Activated CD4-positive, alpha-beta T cell treated with anti-CD3 and anti-CD28 coated beads, Interleukin-2, amount 10 ng/mL, durations not matched to agents 7 days and 5 days (primary cell): ENCODE measurements around the gene CAPN5. TPM values are rescaled to one million over a fixed set of nuclear protein-coding genes. Genes with fewer than 3 reads are reported as not detected.
"Not testable (repeated sequence)": the region's sequence is repeated elsewhere in the genome, so short reads cannot be mapped to it uniquely, and the experiment has no call there.

Experiments
- CTCF ChIA-PET: fragments of 350-600 bp; sonication (Branson Sonifier 250); formaldehyde crosslinking; loops from one replicate; lab custom pipeline; 2021; ENCODE audit warnings: antibody characterized with exemption; lab: Charles Lee
- POLR2A ChIA-PET: fragments of 350-600 bp; sonication (Branson Sonifier 250); formaldehyde crosslinking; loops from one replicate; lab custom pipeline; 2021; ENCODE audit warnings: antibody characterized with exemption; lab: Charles Lee
- DNase-seq: peaks from one replicate; pipeline ENCODE4 v3.0.0-alpha.2; 2020
- H3K27ac Mint-ChIP-seq: one replicate; pipeline ENCODE4 v1.8.0; 2021; ENCODE audit warnings: mild to moderate bottlenecking, moderate library complexity, mixed read lengths
- H3K27me3 Mint-ChIP-seq: one replicate; pipeline ENCODE4 v1.8.0; 2021; ENCODE audit warnings: mixed read lengths
- H3K36me3 Mint-ChIP-seq: one replicate; pipeline ENCODE4 v1.8.0; 2021; ENCODE audit warnings: low read depth, mixed read lengths
- H3K4me1 Mint-ChIP-seq: one replicate; pipeline ENCODE4 v1.8.0; 2021; ENCODE audit warnings: mixed read lengths
- H3K4me3 Mint-ChIP-seq: one replicate; pipeline ENCODE4 v1.8.0; 2021; ENCODE audit warnings: mild to moderate bottlenecking, moderate library complexity, mixed read lengths
- H3K9me3 Mint-ChIP-seq: one replicate; pipeline ENCODE4 v1.8.0; 2021; ENCODE audit warnings: mixed read lengths
- total RNA-seq, 2 experiments: library from RNA; stranded (reverse); gene quantifications; one replicate each; pipeline ENCODE4 v1.2.3, GENCODE V29; 2021

CAPN5 gene
- under 1 TPM; 0.81 to 0.89 TPM for total RNA-seq

DNA sequence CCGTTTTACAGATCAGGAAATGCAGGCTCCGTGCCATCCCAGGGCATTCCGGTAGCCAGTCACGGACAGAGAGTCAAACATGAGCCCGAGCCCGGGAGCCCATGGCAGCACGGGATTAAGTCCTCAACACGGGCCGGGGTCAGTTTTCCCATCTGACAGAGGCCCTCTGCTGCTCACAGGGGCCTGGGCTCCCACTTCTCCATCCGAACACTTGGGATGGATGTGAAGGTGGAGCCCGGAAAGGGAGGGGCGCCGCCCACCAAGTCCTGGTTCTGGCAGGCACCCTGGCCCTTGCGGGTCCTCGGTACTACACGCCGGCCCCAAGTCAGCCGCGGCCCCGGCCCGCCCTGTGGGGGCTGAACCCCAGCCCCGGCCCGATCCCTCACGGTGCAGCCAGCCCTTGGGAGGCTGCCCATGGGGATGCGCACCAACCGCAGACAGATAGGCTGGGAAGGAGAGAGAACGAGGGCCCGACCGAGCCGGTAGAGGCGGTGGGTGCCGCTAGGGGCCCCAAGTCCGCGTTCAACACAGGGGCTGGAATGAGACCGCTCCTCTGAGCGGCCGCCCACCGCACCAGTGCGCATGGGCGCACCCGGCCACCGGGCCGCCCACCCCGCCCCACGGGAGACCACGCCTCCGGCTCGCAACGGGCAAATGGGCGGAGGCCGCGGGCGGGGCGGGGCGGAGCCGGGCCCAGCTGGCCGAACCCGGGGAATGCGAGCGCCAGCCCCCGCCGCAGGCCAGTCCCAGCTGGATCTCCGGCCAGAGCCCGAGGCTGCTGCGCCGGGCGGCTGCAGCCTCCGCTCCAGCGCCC is at the start of gene CAPN5:
TSS of gene CAPN5 (plus strand) at position 743 of the 814 bp plus-strand sequence. CDS start 17,916 bp downstream, outside the sequence.
- H3K27ac Mint-ChIP-seq: peak within 1 kb of the TSS; percentile 54
- peak; percentile 81 for DNase-seq
- no peaks in the 10 kb centered on the region for H3K36me3 Mint-ChIP-seq
- no peaks in the 10 kb centered on the region for H3K9me3 Mint-ChIP-seq
- ChIA-PET CTCF (interaction anchor here (0.8 to 2.4 kb wide), 4 partner anchors 8 to 25 kb away, joined by 3 to 10 read pairs (median 4); no protein-coding TSS in a partner anchor), POLR2A (no interaction called here)
- H3K4me3 Mint-ChIP-seq: peak within 1 kb of the TSS; percentile 76
- H3K27me3 Mint-ChIP-seq: peaks cover 18% of the 10 kb centered on the region
- H3K4me1 Mint-ChIP-seq: peaks cover 6% of the 10 kb centered on the region

DNA sequence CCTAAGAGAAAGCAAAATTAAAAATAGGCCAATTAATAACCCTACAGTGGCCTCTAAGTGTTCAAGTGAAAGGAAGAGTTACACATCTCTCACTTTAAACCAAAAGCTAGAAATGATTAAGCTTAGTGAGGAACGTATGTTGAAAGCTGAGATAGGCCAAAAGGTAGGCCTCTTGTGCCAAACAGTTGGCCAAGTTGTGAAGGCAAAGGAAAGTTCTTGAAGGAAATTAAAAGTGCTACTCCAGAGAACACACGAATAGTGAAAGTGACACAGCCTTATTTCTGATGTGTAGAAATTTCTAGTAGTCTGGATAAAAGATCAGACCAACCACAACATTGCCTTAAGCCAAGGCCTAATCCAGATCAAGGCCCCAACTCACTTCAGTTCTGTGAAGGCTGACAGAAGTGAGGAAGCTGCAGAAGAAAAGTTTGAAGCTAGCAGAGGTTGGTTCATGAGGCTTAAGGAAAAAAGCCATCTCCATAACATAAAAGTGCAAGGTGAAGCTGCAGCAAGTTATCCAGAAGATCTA is 48.3 kb upstream of the CAPN5 start:
- H3K27ac Mint-ChIP-seq, CTCF ChIA-PET, H3K9me3 Mint-ChIP-seq, H3K4me3 Mint-ChIP-seq, H3K27me3 Mint-ChIP-seq, DNase-seq, POLR2A ChIA-PET: not testable (repeated sequence)
- peaks cover 10% of the 10 kb centered on the region for H3K36me3 Mint-ChIP-seq
- peaks cover 11% of the 10 kb centered on the region for H3K4me1 Mint-ChIP-seq

DNA sequence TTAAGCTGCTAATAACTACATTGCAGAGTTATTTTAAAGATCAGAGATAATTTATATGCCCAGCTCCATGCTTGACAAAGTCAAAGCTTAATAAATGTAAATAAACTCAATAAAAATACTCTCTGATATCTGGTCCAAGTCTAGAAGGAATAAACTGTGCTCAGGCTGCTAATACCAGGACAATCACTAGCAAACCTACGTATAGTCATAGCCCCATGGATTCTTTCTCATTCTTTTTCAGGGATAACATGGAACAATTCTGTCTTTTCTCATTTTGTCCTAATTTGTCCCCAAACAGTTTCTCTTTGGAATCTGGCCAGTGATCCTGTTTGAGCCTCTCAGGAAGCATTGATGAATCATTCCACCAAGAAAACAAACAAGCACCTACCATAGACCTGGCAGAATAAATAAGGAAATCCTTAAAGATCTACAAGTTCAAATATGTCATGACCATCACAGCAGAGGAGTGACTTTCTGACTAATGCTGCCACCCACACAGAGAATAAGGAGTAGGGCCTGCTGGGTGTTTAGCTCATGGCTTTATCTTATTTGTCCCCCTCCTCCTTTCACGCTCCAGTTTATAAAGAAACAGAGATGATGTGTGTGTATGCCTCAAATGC is 46.7 kb upstream of the CAPN5 start:
- ChIA-PET CTCF (interaction anchor here (0.6 to 1.2 kb wide), 3 partner anchors 14 to 100 kb away, joined by 3 to 4 read pairs (median 3); partner anchors contain the start of gene B3GNT6), POLR2A (no interaction called here)
- Mint-ChIP-seq H3K4me1 (peaks cover 11% of the 10 kb centered on the region), H3K27ac (no peak overlapping the region), H3K36me3 (peaks cover 10% of the 10 kb centered on the region), H3K27me3 (no peaks in the 10 kb centered on the region), H3K4me3 (no peak overlapping the region), H3K9me3 (no peaks in the 10 kb centered on the region)
- DNase-seq: no peak

DNA sequence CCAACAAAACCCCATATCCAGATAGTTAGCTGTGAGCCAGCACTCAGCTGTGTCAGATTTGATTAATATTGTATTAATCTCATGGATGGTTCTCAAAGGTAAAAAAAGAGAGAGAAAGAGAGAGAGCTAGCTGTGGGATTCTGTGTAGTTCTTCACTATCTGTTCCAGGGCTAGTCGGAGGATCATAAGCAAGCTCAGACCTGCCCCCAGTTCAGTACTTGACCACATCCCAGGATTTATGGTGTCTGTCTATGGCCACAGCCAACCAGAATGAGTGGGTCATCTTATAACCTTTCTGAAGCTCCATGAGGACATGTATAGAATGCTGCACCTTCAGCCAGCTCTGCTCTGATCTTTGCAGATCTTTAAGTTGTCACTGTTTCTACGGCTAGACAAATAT is 46.0 kb upstream of the CAPN5 start:
- H3K36me3 Mint-ChIP-seq: peaks cover 10% of the 10 kb centered on the region
- CTCF ChIA-PET: interaction anchor here (0.6 to 1.2 kb wide), 3 partner anchors 14 to 101 kb away, joined by 3 to 4 read pairs (median 3); partner anchors contain the start of gene B3GNT6
- H3K4me3 Mint-ChIP-seq: no peak overlapping the region
- POLR2A ChIA-PET: no interaction called here
- no peak for DNase-seq
- H3K27ac Mint-ChIP-seq: no peak overlapping the region
- H3K9me3 Mint-ChIP-seq: no peaks in the 10 kb centered on the region
- no peaks in the 10 kb centered on the region for H3K27me3 Mint-ChIP-seq
- peaks cover 11% of the 10 kb centered on the region for H3K4me1 Mint-ChIP-seq

DNA sequence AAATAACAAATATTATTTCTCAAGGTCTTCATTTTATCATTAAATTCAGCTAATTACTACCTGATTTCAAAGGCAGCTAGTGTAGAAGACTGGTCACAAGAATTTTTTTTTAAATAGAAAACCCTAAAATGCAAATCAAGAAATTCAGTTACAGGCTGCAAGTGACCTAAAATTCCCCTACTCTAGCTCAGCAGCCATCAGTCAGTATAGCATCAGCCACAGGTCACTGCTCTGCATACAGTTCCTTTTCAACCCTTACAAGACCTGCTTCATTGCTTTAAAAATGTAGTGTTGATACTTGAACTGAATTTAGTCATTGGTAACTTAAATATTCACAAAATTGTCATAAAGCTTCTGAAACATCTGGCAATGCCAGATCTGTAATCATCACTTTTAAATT is 42.0 kb upstream of the CAPN5 start:
- ChIA-PET POLR2A (no interaction called here), CTCF (interaction anchor here (1.6 kb wide), 1 partner anchor 67 kb away, joined by 8 read pairs; no protein-coding TSS in a partner anchor)
- no peak overlapping the region for H3K27ac Mint-ChIP-seq
- H3K4me3 Mint-ChIP-seq: no peak overlapping the region
- H3K36me3 Mint-ChIP-seq: peaks cover 3% of the 10 kb centered on the region
- H3K4me1 Mint-ChIP-seq: peaks cover 2% of the 10 kb centered on the region
- no peak for DNase-seq
- H3K27me3 Mint-ChIP-seq: peaks cover 4% of the 10 kb centered on the region
- no peaks in the 10 kb centered on the region for H3K9me3 Mint-ChIP-seq

DNA sequence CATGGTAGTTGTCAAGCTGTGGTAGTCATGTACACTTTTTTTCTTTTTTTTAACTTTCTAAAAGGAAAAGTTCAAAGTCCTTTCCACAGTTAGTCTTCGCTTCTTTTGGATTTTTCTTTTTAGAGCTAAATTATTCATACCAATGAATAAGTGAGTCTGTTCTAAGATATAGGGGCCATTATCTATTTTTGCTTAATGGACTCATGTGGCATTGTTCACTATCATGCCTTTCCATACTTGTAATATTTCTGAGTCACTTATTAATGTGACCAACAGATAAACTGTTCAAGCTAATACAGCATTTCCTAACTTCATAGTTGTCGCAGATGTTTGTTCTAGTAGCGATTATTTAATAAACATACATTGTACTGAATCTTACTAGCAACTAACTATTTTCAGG is 40.5 kb upstream of the CAPN5 start:
- DNase-seq: no peak
- ChIA-PET CTCF (no interaction called here), POLR2A (no interaction called here)
- no peaks in the 10 kb centered on the region for H3K9me3 Mint-ChIP-seq
- peaks cover 2% of the 10 kb centered on the region for H3K4me1 Mint-ChIP-seq
- H3K27ac Mint-ChIP-seq: no peak overlapping the region
- peaks cover 12% of the 10 kb centered on the region for H3K27me3 Mint-ChIP-seq
- no peaks in the 10 kb centered on the region for H3K36me3 Mint-ChIP-seq
- H3K4me3 Mint-ChIP-seq: no peak overlapping the region

DNA sequence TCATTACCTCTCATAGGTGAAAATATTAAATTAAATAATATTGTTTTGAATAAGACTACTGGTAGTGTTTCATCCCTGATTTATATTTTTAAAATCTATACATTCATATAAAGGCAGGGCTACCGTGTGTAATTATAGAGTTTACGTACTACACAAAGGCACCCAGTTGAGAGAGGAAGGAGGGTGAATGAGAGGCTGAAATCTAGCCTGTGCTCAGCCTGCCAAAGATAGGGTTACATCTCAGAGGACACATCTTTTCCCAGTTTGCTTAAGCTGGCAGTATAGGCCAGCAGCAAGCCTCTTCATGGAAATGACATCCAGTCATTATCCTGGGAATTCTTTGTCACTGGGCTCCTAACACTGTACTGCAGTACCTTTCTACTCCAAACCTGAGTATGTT is 40.0 kb upstream of the CAPN5 start:
- Mint-ChIP-seq H3K9me3 (no peaks in the 10 kb centered on the region), H3K27me3 (peaks cover 14% of the 10 kb centered on the region), H3K27ac (no peak overlapping the region), H3K4me3 (no peak overlapping the region), H3K36me3 (no peaks in the 10 kb centered on the region), H3K4me1 (peaks cover 2% of the 10 kb centered on the region)
- no peak for DNase-seq
- POLR2A ChIA-PET: no interaction called here
- CTCF ChIA-PET: interaction anchor here (0.6 kb wide), 1 partner anchor 278 kb away, joined by 4 read pairs; no protein-coding TSS in a partner anchor

DNA sequence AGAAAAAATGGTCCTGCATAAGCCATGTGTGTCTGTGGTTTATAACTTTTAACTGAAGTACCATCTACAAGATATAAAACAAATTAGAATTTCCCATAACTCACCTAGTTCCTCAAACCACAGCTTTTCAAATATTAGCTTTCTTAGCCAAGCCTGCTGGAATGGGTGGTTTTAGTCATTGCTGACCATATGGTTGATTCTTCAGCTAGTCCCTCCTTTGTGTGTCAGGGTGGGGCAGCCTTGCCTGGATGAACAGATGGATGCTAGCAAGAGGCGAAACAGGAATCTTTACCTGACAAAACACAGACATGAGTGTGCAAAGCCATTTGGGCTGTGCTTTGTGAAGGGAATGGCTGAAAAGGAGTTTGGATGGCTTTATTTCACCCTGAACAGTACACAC is 39.5 kb upstream of the CAPN5 start:
- H3K36me3 Mint-ChIP-seq: no peaks in the 10 kb centered on the region
- no peak overlapping the region for H3K27ac Mint-ChIP-seq
- no peak overlapping the region for H3K4me3 Mint-ChIP-seq
- H3K27me3 Mint-ChIP-seq: peaks cover 14% of the 10 kb centered on the region
- DNase-seq: no peak
- no peaks in the 10 kb centered on the region for H3K9me3 Mint-ChIP-seq
- ChIA-PET POLR2A (no interaction called here), CTCF (interaction anchor here (0.6 kb wide), 1 partner anchor 277 kb away, joined by 4 read pairs; no protein-coding TSS in a partner anchor)
- H3K4me1 Mint-ChIP-seq: peaks cover 2% of the 10 kb centered on the region

DNA sequence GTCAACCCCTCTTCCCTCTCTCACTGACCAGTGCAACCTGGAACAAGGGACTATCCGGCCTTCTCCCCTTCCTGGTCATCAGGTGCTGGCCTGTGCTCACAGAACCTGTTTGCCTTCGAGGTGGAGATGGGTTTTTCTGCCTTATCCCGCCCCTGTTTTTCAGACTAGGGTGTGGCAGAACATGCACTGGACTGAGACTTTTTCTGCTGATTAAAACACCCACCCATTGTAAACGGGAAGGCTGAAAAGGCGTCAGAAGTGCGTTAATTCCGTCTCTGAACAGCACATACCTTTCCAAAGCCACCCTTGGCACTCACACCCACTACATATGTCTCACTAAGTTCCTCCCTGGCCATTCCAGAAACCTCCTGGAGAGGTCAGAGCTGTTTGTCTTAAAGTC is 36.9 kb upstream of the CAPN5 start:
- no peak for DNase-seq
- Mint-ChIP-seq H3K4me1 (no peaks in the 10 kb centered on the region), H3K27me3 (peaks cover 14% of the 10 kb centered on the region), H3K36me3 (no peaks in the 10 kb centered on the region), H3K4me3 (no peak overlapping the region), H3K9me3 (no peaks in the 10 kb centered on the region), H3K27ac (no peak overlapping the region)
- CTCF ChIA-PET: interaction anchor here (0.9 kb wide), 1 partner anchor 61 kb away, joined by 4 read pairs; no protein-coding TSS in a partner anchor
- POLR2A ChIA-PET: no interaction called here

DNA sequence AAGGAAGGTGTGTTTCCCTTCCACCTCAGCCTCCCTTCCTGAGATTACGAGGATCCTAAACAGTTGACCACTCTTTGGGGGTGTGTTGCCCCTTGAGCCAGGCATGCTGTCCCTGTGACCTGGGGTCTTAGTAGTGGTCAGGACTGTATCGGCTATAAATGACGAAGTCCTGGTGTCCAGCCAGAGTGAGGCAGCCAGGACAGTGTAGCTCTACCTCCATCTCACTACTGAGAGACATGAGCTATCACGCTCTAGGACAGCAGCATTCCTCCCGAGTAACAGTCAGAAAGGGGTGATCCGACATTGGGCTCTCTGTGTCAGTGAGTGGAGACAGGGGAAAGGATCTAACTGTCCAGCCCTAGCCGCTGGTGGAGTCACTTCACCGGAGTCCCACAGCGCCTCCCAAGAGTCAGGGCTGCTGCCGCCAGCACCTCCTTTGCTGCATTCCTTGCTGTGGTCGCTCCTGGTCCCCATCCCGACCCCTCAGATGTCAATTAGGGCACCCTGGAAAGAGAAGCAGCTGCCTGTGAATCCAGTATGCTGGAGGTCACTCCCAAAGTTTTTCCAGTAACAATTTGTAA is 35.8 kb upstream of the CAPN5 start:
- Mint-ChIP-seq H3K9me3 (no peaks in the 10 kb centered on the region), H3K27ac (no peak overlapping the region), H3K4me1 (no peaks in the 10 kb centered on the region), H3K36me3 (no peaks in the 10 kb centered on the region), H3K27me3 (peaks cover 20% of the 10 kb centered on the region), H3K4me3 (no peak overlapping the region)
- no peak for DNase-seq
- CTCF ChIA-PET: interaction anchor here (0.9 kb wide), 1 partner anchor 60 kb away, joined by 4 read pairs; no protein-coding TSS in a partner anchor
- POLR2A ChIA-PET: no interaction called here

DNA sequence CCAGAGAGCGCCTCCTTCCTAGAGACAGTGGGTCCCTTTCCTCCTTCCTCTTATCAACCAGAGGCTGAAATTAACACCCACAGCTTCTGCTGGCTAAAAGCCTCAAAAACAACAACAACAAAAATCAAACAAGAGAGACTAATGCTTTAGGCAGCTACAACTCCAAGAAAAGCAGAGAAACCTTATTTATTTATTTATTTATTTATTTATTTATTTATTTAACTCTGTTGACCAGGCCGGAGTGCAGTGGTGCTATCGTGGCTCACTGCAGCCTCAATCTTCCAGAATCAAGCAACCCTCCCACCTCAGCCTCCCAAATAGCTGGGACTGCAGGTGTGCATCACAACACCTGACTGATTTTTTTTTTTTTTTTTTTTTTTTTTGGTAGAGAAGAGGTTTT is 35.2 kb upstream of the CAPN5 start:
- Mint-ChIP-seq H3K27me3 (peaks cover 20% of the 10 kb centered on the region), H3K4me3 (no peak overlapping the region), H3K27ac (no peak overlapping the region), H3K4me1 (no peaks in the 10 kb centered on the region), H3K36me3 (no peaks in the 10 kb centered on the region), H3K9me3 (no peaks in the 10 kb centered on the region)
- POLR2A ChIA-PET: no interaction called here
- CTCF ChIA-PET: interaction anchor here (0.6 to 0.7 kb wide), 2 partner anchors 341 to 548 kb away, joined by 3 read pairs; no protein-coding TSS in a partner anchor
- DNase-seq: no peak

DNA sequence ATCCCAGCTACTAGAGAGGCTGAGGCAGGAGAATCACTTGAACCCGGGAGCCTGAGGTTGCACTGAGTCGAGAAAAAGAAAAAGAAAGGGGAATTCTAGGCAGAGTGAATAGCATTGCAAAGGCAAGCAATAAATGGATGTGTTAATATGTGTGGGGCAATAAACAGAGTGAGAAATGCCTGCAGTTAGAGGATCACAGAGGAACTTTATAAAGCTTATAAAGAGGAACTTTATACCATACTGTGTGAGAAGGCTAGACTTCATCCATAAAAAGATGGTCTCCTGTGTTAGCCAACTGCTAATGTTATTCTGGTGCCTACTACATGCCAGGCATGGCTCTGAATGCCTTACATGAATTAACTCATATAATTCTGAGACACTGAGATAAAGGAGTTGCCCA is 31.7 kb upstream of the CAPN5 start:
- DNase-seq: no peak
- ChIA-PET POLR2A (no interaction called here), CTCF (interaction anchor here (0.9 to 1.5 kb wide), 2 partner anchors 14 to 62 kb away, joined by 4 read pairs; no protein-coding TSS in a partner anchor)
- Mint-ChIP-seq H3K27ac (no peak overlapping the region), H3K27me3 (peaks cover 35% of the 10 kb centered on the region), H3K4me1 (peaks cover 6% of the 10 kb centered on the region), H3K9me3 (no peaks in the 10 kb centered on the region), H3K4me3 (no peak overlapping the region), H3K36me3 (no peaks in the 10 kb centered on the region)
